ENCODE data around the gene SLC35A1. TPM values are rescaled to one million over a fixed set of nuclear protein-coding genes. Genes with fewer than 3 reads are reported as not detected.
"Not testable (repeated sequence)": the region's sequence is repeated elsewhere in the genome, so short reads cannot be mapped to it uniquely, and the experiment has no call there.

The SLC35A1 gene
- total RNA-seq, 2 donors from 2014 or later, result 10.3 to 11.6 TPM

DNA sequence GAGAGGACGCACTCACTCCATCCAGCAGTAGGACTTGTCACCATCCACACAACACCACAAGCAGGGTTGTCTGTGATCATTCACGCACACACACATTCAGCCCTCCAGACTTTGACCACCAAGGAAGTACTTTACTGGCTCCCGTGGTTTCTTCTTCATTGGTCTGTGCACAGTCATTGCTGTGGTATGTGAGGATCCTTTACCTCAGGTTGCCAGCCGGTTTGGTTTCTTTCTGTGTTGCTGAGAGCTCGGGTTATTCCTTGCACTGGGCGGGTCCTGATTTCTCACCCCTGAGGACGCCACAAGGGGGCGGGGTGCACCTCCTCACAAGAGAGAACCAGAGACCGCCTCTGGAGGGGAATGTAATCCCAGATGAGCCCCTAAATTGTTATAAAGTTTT lies 11.2 kb downstream of the SLC35A1 start:
- TF ChIP-seq, protein P1, sequence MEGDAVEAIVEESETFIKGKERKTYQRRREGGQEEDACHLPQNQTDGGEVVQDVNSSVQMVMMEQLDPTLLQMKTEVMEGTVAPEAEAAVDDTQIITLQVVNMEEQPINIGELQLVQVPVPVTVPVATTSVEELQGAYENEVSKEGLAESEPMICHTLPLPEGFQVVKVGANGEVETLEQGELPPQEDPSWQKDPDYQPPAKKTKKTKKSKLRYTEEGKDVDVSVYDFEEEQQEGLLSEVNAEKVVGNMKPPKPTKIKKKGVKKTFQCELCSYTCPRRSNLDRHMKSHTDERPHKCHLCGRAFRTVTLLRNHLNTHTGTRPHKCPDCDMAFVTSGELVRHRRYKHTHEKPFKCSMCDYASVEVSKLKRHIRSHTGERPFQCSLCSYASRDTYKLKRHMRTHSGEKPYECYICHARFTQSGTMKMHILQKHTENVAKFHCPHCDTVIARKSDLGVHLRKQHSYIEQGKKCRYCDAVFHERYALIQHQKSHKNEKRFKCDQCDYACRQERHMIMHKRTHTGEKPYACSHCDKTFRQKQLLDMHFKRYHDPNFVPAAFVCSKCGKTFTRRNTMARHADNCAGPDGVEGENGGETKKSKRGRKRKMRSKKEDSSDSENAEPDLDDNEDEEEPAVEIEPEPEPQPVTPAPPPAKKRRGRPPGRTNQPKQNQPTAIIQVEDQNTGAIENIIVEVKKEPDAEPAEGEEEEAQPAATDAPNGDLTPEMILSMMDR (IDR thresholded peaks at IDR 0.05), result peak in 1 of 2 donors; percentile 34
- DNase-seq (ENCODE audit: low spot score), result no peak
- Histone ChIP-seq H3K4me3 (no peak overlapping the region), H3K27ac (no peak overlapping the region), H3K4me1 (no peaks in the 10 kb centered on the region), H3K36me3 (no peaks in the 10 kb centered on the region), H3K9me3 (no peaks in the 10 kb centered on the region), H3K27me3 (no peaks in the 10 kb centered on the region)

DNA sequence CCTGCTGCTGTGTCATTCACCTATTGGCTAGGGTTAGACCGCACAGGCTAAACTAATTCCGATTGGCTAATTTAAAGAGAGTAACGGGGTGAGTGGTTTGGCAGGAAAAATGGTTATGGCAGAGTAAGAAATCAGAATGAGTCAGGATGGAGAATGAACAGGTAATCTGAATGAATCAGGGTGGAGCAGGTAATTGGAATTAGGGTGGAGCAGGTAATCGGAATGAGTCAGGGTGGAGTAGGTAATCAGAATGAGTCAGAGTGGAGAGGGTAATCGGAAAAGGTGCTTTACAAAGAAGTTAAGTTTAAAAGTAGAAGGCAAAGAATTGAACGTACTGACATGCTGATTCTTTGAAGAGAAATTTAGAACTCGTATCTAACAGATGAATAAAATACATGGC lies 11.7 kb downstream of the SLC35A1 start:
- Histone ChIP-seq H3K4me1 (no peaks in the 10 kb centered on the region), H3K4me3 (no peak overlapping the region), H3K27ac (no peak overlapping the region), H3K9me3 (no peaks in the 10 kb centered on the region), H3K27me3 (no peaks in the 10 kb centered on the region), H3K36me3 (no peaks in the 10 kb centered on the region)
- DNase-seq (ENCODE audit: low spot score), result no peak
- TF ChIP-seq, protein P1 (IDR thresholded peaks at IDR 0.05), result no peak

DNA sequence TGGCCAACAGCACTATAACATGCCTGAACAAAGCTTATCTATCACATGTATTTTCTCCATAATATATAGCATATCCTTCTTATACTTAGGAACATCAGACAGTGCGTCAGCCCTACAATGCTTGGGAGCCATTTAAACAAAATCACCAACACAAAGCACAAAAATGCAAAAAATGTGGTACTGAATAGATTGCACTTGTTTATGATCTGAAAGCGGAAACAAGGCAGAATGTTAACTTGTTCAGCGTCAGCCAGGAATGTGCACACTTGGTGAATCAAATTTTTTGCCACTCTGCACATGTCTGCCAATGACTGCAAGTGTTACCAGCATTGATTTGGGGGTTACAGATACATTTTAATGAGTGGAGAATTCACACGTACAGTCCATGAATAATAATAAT lies 14.8 kb downstream of the SLC35A1 start:
- no peak overlapping the region for H3K27ac ChIP-seq
- H3K4me1 ChIP-seq, result no peaks in the 10 kb centered on the region
- no peak overlapping the region for H3K4me3 ChIP-seq
- H3K9me3 ChIP-seq, result no peaks in the 10 kb centered on the region
- no peaks in the 10 kb centered on the region for H3K36me3 ChIP-seq
- TF ChIP-seq, protein P1 (IDR thresholded peaks at IDR 0.05), result no peak
- no peaks in the 10 kb centered on the region for H3K27me3 ChIP-seq
- no peak for DNase-seq (ENCODE audit: low spot score)

DNA sequence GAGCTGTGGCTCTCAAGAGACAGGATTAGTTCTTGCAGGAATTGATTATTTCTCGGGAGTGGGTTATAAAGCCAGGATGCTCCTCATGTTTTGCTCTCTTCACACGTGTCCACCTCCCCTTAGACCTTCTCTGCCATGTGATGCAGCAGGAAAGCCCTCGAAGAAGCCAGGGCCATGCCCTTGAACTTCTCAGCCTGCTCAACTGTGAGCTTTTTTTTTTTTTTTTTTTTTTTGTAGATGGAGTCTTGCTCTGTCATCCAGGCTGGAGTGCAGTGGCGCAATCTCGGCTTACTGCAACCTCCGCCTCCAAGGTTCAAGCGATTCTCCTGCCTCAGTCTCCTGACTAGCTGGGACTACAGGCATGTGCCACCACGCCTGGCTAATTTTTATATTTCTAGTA lies 16.6 kb downstream of the SLC35A1 start:
- not testable (repeated sequence) for H3K36me3 ChIP-seq

GRCh38 chr6:87494761-87495422 lies 22.1 kb downstream of the SLC35A1 start:
- no peaks in the 10 kb centered on the region for H3K9me3 ChIP-seq
- H3K27me3 ChIP-seq, result no peaks in the 10 kb centered on the region
- TF ChIP-seq, protein P1 (IDR thresholded peaks at IDR 0.05), result no peak
- no peak for DNase-seq (ENCODE audit: low spot score)
- no peak overlapping the region for H3K27ac ChIP-seq
- H3K4me3 ChIP-seq, result no peak overlapping the region
- no peaks in the 10 kb centered on the region for H3K4me1 ChIP-seq
- no peaks in the 10 kb centered on the region for H3K36me3 ChIP-seq

More for the DNA sequence above, 16.6 kb downstream of the SLC35A1 start:
- not testable (repeated sequence) for H3K27ac ChIP-seq; DNase-seq (ENCODE audit: low spot score); H3K4me1 ChIP-seq; H3K9me3 ChIP-seq; H3K27me3 ChIP-seq; H3K4me3 ChIP-seq

DNA sequence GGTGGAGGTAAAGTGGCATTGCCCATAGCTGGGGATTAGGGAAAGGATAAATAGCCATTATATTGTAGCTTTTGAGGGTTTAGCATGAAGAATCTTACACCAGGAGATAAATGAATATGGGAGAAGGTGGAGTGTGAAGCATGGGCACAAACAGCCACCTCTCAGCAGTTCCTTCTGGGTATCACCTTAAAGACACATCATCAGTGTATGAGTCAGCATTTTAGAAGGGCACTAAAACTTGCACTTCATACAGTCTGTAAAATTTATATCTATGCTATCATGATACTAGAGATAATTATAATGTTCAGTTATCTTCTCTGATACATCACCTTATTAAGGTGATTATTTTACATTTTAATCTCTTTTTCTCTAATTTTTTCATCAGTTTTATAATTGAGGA lies 25.3 kb downstream of the SLC35A1 start:
- TF ChIP-seq, protein P1 (IDR thresholded peaks at IDR 0.05), result no peak
- H3K27ac ChIP-seq, result no peak overlapping the region
- peaks cover 17% of the 10 kb centered on the region for H3K36me3 ChIP-seq
- H3K4me3 ChIP-seq, result no peak overlapping the region
- no peaks in the 10 kb centered on the region for H3K9me3 ChIP-seq
- no peaks in the 10 kb centered on the region for H3K4me1 ChIP-seq
- no peak for DNase-seq (ENCODE audit: low spot score)
- no peaks in the 10 kb centered on the region for H3K27me3 ChIP-seq
